Measurements from ENCODE around the gene SHROOM3. TPM values are rescaled to one million over a fixed set of nuclear protein-coding genes. Genes with fewer than 3 reads are reported as not detected.
A peak's percentile ranks its signal among the peaks of the same experiment; 100 is the strongest.

The SHROOM3 gene
- total and polyA plus RNA-seq, 2 experiments from 2014 or later, result 11.3 to 73.5 TPM

DNA sequence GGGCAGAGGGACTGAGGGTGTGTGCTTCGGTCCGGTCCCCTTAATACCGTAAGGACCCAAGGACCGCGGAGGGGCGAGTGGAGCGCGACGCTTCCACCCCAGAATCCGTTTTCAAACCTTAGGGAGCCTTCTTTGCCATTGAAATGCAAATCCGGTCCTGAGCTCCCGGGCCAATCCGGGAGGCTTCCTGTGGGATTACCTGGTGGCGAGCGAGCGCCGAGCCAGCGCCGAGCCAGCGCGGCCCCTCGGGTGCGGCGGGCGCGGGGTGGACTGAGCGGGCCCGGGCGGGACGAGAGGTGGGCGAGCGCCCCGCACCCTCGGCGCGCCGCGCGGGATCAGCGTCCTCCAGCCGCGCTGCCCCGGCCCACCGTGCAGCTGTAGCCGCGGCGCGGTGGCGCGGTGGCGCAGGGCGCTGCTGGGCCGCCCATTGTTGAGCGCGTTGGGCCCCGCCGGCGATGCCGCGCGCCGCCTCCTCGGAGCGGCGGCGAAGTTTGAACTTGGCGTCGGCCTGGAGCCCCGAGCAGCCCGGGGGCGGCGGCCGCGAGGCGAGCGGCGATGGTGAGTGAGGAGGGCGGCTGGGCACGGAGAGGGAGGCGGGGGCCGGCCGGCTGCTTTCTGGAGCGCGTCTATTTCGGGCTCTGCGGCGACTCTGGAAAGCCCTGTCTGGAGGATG is 254.3 kb downstream of the SHROOM3 start:
- peaks cover 15% of the 10 kb centered on the region for H3K27me3 ChIP-seq (ENCODE audit: insufficient read depth)
- peak; percentile 89 for DNase-seq (ENCODE audit: low spot score)
- H3K4me3 ChIP-seq, result peak overlapping the region; percentile 68
- peak overlapping the region; percentile 53 for H3K27ac Mint-ChIP-seq
- H3K9me3 Mint-ChIP-seq, result no peaks in the 10 kb centered on the region
- H3K4me1 ChIP-seq (ENCODE audit: insufficient read depth), result peaks cover 33% of the 10 kb centered on the region
- H2AFZ ChIP-seq, result peak overlapping the region; percentile 20; the same call in 1 of the 2 replicates
- H3F3A ChIP-seq (replicated peaks; ENCODE audit: low read depth), result no peaks in the 10 kb centered on the region
- H3K4me3 Mint-ChIP-seq, result peak overlapping the region; percentile 88
- peaks cover 17% of the 10 kb centered on the region for H4K20me1 ChIP-seq (replicated peaks; ENCODE audit: insufficient read depth)
- H3K4me2 ChIP-seq, result peak overlapping the region; percentile 84
- H3K27ac ChIP-seq (ENCODE audit: low read depth), result peak overlapping the region; percentile 74
- H3K4me1 Mint-ChIP-seq, result peaks cover 48% of the 10 kb centered on the region
- no peaks in the 10 kb centered on the region; the same call in 2 of the 3 replicates for H3K36me3 Mint-ChIP-seq (ENCODE audit: low read depth)
- peaks cover 5% of the 10 kb centered on the region for H3K27me3 Mint-ChIP-seq (ENCODE audit: insufficient read depth, low read depth, poor library complexity)
- TF ChIP-seq POLR2AphosphoS5 (IDR thresholded peaks at IDR 0.05; ENCODE audit: low read depth) (peak; percentile 77), EZH2phosphoT487 (IDR thresholded peaks at IDR 0.05; ENCODE audit: unreplicated experiment) (no peak)
- no peaks in the 10 kb centered on the region for H3K9me2 ChIP-seq (ENCODE audit: insufficient read depth)
- ATAC-seq, result peak; percentile 89
- no peaks in the 10 kb centered on the region for H3K36me3 ChIP-seq (ENCODE audit: insufficient read depth)
- peaks cover 47% of the 10 kb centered on the region for H3K79me2 ChIP-seq (replicated peaks; ENCODE audit: insufficient read depth)

DNA sequence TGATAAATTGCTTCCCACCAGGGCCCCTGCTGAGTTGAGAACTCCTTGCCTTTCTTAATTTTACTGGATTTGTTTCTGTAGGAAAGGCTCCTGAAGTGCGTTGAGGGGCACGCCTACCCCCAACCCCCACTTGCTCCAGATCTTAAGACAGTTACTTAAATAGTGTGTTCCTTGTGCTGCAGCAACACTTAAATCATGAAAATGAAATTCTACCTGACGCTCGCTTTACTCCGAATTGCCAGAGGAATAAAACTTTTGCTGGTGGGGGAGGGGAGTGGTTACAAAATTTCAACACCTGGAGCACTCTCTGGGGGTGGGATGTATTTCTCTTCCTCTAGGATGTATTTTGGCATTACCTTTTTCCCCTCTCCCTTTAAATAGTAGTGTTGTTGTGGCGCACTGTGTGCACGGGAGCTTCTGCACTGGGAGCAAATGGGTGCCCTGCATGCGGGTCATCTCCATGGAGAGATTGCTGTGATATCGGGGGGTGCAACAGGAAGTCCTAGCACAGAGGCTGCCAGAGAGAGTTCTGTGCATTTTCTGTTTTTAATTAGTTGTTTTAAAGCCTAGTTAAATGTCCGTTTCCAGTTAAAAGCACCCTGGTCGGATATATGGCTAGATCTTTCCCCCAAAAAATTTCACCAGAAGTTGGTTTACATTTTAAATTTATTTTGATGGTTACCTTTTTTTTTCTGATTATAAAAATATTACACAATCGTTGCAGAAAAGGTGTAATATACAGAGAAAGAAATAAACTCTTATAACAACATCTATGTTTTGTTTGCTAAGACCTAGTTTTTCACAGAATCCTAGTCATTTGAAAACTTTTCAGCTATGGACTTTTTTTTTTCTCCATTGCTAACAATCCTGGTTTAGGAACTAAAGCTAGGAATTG is 255.2 kb downstream of the SHROOM3 start:
- peak overlapping the region; percentile 68 for H3K4me3 ChIP-seq
- no peaks in the 10 kb centered on the region for H3K36me3 ChIP-seq (ENCODE audit: insufficient read depth)
- Mint-ChIP-seq H3K9me3 (no peaks in the 10 kb centered on the region), H3K27ac (peak overlapping the region; percentile 28; the same call in 1 of the 2 replicates), H3K4me3 (peak overlapping the region; percentile 88), H3K36me3 (ENCODE audit: low read depth) (no peaks in the 10 kb centered on the region; the same call in 2 of the 3 replicates), H3K4me1 (peaks cover 52% of the 10 kb centered on the region), H3K27me3 (ENCODE audit: insufficient read depth, low read depth, poor library complexity) (peaks cover 5% of the 10 kb centered on the region)
- peaks cover 15% of the 10 kb centered on the region for H3K27me3 ChIP-seq (ENCODE audit: insufficient read depth)
- H3K9me2 ChIP-seq (ENCODE audit: insufficient read depth), result no peaks in the 10 kb centered on the region
- no peak overlapping the region for H2AFZ ChIP-seq
- peak overlapping the region; percentile 70 for H3K27ac ChIP-seq (ENCODE audit: low read depth)
- no peaks in the 10 kb centered on the region for H3F3A ChIP-seq (replicated peaks; ENCODE audit: low read depth)
- H4K20me1 ChIP-seq (replicated peaks; ENCODE audit: insufficient read depth), result peaks cover 19% of the 10 kb centered on the region
- peak overlapping the region; percentile 81 for H3K4me2 ChIP-seq
- peak; percentile 31 for DNase-seq (ENCODE audit: low spot score)
- TF ChIP-seq EZH2 (IDR thresholded peaks at IDR 0.05; ENCODE audit: low read depth, unreplicated experiment), result no peak
- peaks cover 38% of the 10 kb centered on the region for H3K4me1 ChIP-seq (ENCODE audit: insufficient read depth)
- ATAC-seq, result peak; percentile 17
- H3K79me2 ChIP-seq (replicated peaks; ENCODE audit: insufficient read depth), result peaks cover 57% of the 10 kb centered on the region

DNA sequence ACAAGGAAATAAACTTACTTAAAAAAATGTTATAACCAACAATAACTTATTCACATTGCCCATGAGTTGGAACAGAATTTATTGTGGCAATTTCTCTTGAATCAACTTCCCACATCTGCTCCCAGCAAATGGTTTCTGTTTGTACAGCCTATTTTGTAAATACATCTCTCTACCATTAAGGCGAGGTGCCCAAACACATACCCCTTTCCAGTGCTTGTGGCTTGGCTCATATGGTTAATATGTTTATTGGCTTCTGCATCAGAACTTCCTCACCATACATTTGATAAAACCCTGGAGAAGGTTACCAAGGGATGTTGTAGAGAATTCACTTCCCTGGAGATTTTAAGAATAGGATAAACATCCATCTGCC is 255.9 kb downstream of the SHROOM3 start:
- peaks cover 5% of the 10 kb centered on the region for H3K27me3 Mint-ChIP-seq (ENCODE audit: insufficient read depth, low read depth, poor library complexity)
- H3K27ac Mint-ChIP-seq, result no peak overlapping the region
- Histone ChIP-seq H3K4me1 (ENCODE audit: insufficient read depth) (peaks cover 44% of the 10 kb centered on the region), H3F3A (replicated peaks; ENCODE audit: low read depth) (no peaks in the 10 kb centered on the region), H3K27ac (ENCODE audit: low read depth) (no peak overlapping the region), H3K9me2 (ENCODE audit: insufficient read depth) (no peaks in the 10 kb centered on the region), H3K27me3 (ENCODE audit: insufficient read depth) (peaks cover 15% of the 10 kb centered on the region), H3K4me2 (peak overlapping the region; percentile 81), H4K20me1 (replicated peaks; ENCODE audit: insufficient read depth) (peaks cover 24% of the 10 kb centered on the region), H3K79me2 (replicated peaks; ENCODE audit: insufficient read depth) (peaks cover 63% of the 10 kb centered on the region), H3K4me3 (peak overlapping the region; percentile 68), H2AFZ (no peak overlapping the region), H3K36me3 (ENCODE audit: insufficient read depth) (no peaks in the 10 kb centered on the region)
- DNase-seq (ENCODE audit: low spot score) (no peak), ATAC-seq (no peak)
- H3K4me3 Mint-ChIP-seq, result peak overlapping the region; percentile 88
- H3K9me3 Mint-ChIP-seq, result no peaks in the 10 kb centered on the region
- H3K36me3 Mint-ChIP-seq (ENCODE audit: low read depth), result no peaks in the 10 kb centered on the region; the same call in 2 of the 3 replicates
- H3K4me1 Mint-ChIP-seq, result peaks cover 59% of the 10 kb centered on the region
- TF ChIP-seq ZNF331 (CRISPR knock-in tag; IDR thresholded peaks at IDR 0.05; ENCODE audit: low read depth) (no peak), POLR2AphosphoS5 (IDR thresholded peaks at IDR 0.05; ENCODE audit: low read depth) (no peak), STAT1 (IDR thresholded peaks at IDR 0.05; ENCODE audit: unreplicated experiment) (no peak), CREB1 (CRISPR knock-in tag; IDR thresholded peaks at IDR 0.05; ENCODE audit: low read depth) (no peak), EZH2 (IDR thresholded peaks at IDR 0.05; ENCODE audit: low read depth, unreplicated experiment) (no peak), ZNF114 (CRISPR knock-in tag; IDR thresholded peaks at IDR 0.05) (no peak)
- TF ChIP-seq, protein P1, sequence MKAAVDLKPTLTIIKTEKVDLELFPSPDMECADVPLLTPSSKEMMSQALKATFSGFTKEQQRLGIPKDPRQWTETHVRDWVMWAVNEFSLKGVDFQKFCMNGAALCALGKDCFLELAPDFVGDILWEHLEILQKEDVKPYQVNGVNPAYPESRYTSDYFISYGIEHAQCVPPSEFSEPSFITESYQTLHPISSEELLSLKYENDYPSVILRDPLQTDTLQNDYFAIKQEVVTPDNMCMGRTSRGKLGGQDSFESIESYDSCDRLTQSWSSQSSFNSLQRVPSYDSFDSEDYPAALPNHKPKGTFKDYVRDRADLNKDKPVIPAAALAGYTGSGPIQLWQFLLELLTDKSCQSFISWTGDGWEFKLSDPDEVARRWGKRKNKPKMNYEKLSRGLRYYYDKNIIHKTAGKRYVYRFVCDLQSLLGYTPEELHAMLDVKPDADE (IDR thresholded peaks at IDR 0.05), result no peak
- TF ChIP-seq, protein P2, sequence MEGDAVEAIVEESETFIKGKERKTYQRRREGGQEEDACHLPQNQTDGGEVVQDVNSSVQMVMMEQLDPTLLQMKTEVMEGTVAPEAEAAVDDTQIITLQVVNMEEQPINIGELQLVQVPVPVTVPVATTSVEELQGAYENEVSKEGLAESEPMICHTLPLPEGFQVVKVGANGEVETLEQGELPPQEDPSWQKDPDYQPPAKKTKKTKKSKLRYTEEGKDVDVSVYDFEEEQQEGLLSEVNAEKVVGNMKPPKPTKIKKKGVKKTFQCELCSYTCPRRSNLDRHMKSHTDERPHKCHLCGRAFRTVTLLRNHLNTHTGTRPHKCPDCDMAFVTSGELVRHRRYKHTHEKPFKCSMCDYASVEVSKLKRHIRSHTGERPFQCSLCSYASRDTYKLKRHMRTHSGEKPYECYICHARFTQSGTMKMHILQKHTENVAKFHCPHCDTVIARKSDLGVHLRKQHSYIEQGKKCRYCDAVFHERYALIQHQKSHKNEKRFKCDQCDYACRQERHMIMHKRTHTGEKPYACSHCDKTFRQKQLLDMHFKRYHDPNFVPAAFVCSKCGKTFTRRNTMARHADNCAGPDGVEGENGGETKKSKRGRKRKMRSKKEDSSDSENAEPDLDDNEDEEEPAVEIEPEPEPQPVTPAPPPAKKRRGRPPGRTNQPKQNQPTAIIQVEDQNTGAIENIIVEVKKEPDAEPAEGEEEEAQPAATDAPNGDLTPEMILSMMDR (conservative IDR thresholded peaks at IDR 0.05; ENCODE audit: low read depth in 2 of 2), result no peak

Measured in GM23338 (cell line).